ENCODE data around the gene RNF40. TPM values are rescaled to one million over a fixed set of nuclear protein-coding genes. Genes with fewer than 3 reads are reported as not detected.

Gene RNF40
- total RNA-seq, 1 experiment from 2014 or later = 90.3 TPM

DNA sequence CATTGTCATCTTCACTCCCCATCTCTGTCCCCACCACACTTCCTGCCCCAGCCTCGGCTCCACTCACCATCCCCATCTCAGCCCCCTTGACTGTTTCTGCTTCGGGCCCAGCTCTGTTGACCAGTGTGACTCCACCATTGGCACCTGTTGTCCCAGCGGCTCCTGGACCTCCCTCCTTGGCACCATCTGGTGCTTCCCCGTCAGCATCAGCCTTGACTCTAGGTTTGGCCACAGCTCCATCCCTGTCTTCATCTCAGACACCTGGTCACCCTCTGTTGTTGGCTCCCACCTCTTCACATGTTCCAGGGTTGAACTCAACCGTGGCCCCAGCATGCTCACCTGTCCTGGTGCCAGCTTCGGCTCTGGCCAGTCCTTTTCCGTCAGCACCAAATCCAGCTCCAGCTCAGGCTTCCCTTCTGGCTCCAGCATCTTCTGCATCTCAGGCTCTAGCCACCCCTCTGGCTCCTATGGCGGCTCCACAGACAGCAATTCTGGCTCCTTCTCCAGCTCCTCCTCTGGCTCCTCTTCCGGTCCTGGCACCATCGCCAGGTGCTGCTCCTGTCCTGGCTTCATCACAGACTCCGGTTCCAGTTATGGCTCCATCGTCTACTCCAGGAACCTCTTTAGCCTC, 38.3 kb upstream of the RNF40 start (continued):
- no peak for TF ChIP-seq ELF1 (IDR thresholded peaks at IDR 0.05; ENCODE audit: borderline replicate concordance, low read depth)
- TF ChIP-seq ZFX (IDR thresholded peaks at IDR 0.05) = no peak
- TF ChIP-seq FOSL1 (IDR thresholded peaks at IDR 0.05; ENCODE audit: low read depth) = no peak
- no peak for TF ChIP-seq SRF (IDR thresholded peaks at IDR 0.05; ENCODE audit: low read depth)
- TF ChIP-seq ZNF274 (IDR thresholded peaks at IDR 0.05; ENCODE audit: low read depth, low read length) = no peak
- no peak for TF ChIP-seq POLR2AphosphoS5 (IDR thresholded peaks at IDR 0.05; ENCODE audit: low read depth, low read length)
- TF ChIP-seq YY1 (IDR thresholded peaks at IDR 0.05; ENCODE audit: extremely low read depth, insufficient replicate concordance, low read depth, low read length) = no peak
- TF ChIP-seq EZH2phosphoT487 (IDR thresholded peaks at IDR 0.05; ENCODE audit: borderline replicate concordance) = no peak
- no peak for TF ChIP-seq TCF7L2 (IDR thresholded peaks at IDR 0.05; ENCODE audit: borderline replicate concordance, extremely low read depth, insufficient read depth, insufficient read length)

DNA sequence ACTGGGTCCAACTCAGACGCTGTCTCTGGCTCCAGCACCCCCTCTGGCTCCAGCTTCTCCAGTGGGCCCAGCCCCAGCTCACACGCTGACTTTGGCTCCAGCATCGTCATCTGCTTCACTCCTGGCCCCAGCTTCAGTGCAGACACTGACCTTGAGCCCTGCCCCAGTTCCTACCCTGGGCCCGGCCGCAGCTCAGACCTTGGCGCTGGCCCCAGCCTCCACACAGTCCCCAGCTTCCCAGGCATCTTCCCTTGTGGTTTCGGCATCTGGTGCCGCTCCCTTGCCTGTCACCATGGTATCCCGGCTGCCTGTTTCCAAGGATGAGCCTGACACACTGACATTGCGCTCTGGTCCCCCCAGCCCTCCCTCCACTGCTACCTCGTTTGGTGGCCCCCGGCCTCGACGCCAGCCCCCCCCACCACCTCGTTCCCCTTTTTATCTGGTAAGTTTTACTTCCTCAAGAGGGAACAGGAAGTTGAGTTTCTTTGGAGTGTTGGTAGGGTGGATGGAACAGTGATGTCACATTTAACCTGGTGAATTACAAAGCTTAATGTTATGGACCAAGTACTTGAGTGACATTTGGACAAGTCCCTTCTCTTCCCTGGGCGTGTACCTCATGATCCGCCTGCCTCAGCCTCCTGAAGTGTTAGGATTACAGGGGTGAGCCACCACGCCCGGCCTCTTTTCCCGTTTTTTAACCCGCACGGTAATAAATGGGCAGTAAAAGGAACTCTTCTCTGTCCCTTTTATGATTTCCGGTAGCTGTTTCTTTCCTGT, 37.3 kb upstream of the RNF40 start:
- no peak overlapping the region for H3K9ac ChIP-seq (ENCODE audit: low read length)
- intact Hi-C loops (cut with micrococcal nuclease) = no loop called here
- peaks cover 75 to 79% of the 10 kb centered on the region in 2 experiments for H3K36me3 ChIP-seq (ENCODE audit: control insufficient read depth in 1 of 2, insufficient read depth in 2 of 2, low read length in 2 of 2)
- H3K4me2 ChIP-seq (ENCODE audit: low read length) = no peak overlapping the region
- POLR2A ChIA-PET = no interaction called here
- H3K79me2 ChIP-seq (ENCODE audit: insufficient read depth, low read length) = peaks cover 68% of the 10 kb centered on the region
- RAD21 ChIA-PET (ENCODE audit: low non-redundant PET in 1 of 2, low total read pairs in 2 of 2, uncharacterized antibody in 2 of 2, unreplicated experiment in 2 of 2) = no interaction called here
- no peak overlapping the region for H3K27ac ChIP-seq (ENCODE audit: low read depth, low read length)
- H3K4me3 ChIP-seq (replicated peaks in 1 of 2; ENCODE audit: low read depth in 1 of 2, low read length in 2 of 2) = no peak overlapping the region
- H2AFZ ChIP-seq (ENCODE audit: low read depth, low read length, poor library complexity, severe bottlenecking) = no peak overlapping the region
- DNase-seq (ENCODE audit: low read depth, low spot score) (no peak), ATAC-seq (no peak)
- H3K4me1 ChIP-seq (ENCODE audit: control insufficient read depth in 1 of 2, insufficient read depth in 2 of 2, low read length in 2 of 2) = no peaks in the 10 kb centered on the region
- H3K9me2 ChIP-seq (ENCODE audit: insufficient read depth) = no peaks in the 10 kb centered on the region
- TF ChIP-seq POLR2AphosphoS5 (IDR thresholded peaks at IDR 0.05; ENCODE audit: low read depth, low read length) (no peak), SP1 (IDR thresholded peaks at IDR 0.05; ENCODE audit: low read depth) (no peak), MAX (IDR thresholded peaks at IDR 0.05) (no peak), YY1 (IDR thresholded peaks at IDR 0.05; ENCODE audit: extremely low read depth, insufficient replicate concordance, low read depth, low read length) (no peak), POLR2A (IDR thresholded peaks at IDR 0.05; ENCODE audit: borderline replicate concordance, extremely low read depth, insufficient read depth, insufficient read length) (no peak), EZH2phosphoT487 (IDR thresholded peaks at IDR 0.05; ENCODE audit: borderline replicate concordance) (no peak), SIN3A (IDR thresholded peaks at IDR 0.05; ENCODE audit: low read depth) (no peak), ATF3 (IDR thresholded peaks at IDR 0.05) (no peak), SRF (IDR thresholded peaks at IDR 0.05; ENCODE audit: low read depth) (no peak), ZFX (IDR thresholded peaks at IDR 0.05) (no peak), EZH2 (IDR thresholded peaks at IDR 0.05) (no peak), TCF7L2 (IDR thresholded peaks at IDR 0.05; ENCODE audit: borderline replicate concordance, extremely low read depth, insufficient read depth, insufficient read length) (no peak)
- TF ChIP-seq, protein P1, sequence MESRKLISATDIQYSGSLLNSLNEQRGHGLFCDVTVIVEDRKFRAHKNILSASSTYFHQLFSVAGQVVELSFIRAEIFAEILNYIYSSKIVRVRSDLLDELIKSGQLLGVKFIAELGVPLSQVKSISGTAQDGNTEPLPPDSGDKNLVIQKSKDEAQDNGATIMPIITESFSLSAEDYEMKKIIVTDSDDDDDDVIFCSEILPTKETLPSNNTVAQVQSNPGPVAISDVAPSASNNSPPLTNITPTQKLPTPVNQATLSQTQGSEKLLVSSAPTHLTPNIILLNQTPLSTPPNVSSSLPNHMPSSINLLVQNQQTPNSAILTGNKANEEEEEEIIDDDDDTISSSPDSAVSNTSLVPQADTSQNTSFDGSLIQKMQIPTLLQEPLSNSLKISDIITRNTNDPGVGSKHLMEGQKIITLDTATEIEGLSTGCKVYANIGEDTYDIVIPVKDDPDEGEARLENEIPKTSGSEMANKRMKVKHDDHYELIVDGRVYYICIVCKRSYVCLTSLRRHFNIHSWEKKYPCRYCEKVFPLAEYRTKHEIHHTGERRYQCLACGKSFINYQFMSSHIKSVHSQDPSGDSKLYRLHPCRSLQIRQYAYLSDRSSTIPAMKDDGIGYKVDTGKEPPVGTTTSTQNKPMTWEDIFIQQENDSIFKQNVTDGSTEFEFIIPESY (IDR thresholded peaks at IDR 0.05; ENCODE audit: extremely low read depth, insufficient replicate concordance, low read length) = no peak
- H3K9me3 ChIP-seq (ENCODE audit: control insufficient read depth in 1 of 2, insufficient read depth in 1 of 2, low read depth in 1 of 2, low read length in 2 of 2) = no peaks in the 10 kb centered on the region
- BruUV-seq (replicated peaks) = no TSS peak
- CTCF ChIA-PET = interaction anchor here (0.6 kb wide), 1 partner anchor 30 kb away, joined by 3 read pairs; no protein-coding TSS in a partner anchor
- H4K20me1 ChIP-seq (ENCODE audit: insufficient read depth) = no peaks in the 10 kb centered on the region
- no peaks in the 10 kb centered on the region for H3K27me3 ChIP-seq (ENCODE audit: insufficient read depth, low read length)
